CD14-positive monocyte (primary cell): ENCODE results near the gene UNC93A. TPM values are rescaled to one million over a fixed set of nuclear protein-coding genes. Genes with fewer than 3 reads are reported as not detected.
"Not testable (repeated sequence)": the region's sequence is repeated elsewhere in the genome, so short reads cannot be mapped to it uniquely, and the experiment has no call there.

Experiments
- DNase-seq, 3 donors: peaks; one replicate each; pipeline ENCODE4 v3.0.0-alpha.2; 2011 to 2022
- H2AFZ ChIP-seq: 2 replicates; pipeline ENCODE4 v1.6.0; 2012; ENCODE audit warnings: mild to moderate bottlenecking, low read depth, low read length, inconsistent platforms; ENCODE audit not compliant: insufficient read depth, poor library complexity, severe bottlenecking
- H3K27ac ChIP-seq, 2 donors: 1 replicate in 1 of 2; 2 replicates in 1 of 2; pipeline ENCODE4 v1.5.1; 2012 to 2013; ENCODE audit warnings: low read length in 2 of 2, control low read depth in 1 of 2, inconsistent platforms in 1 of 2, low read depth in 1 of 2, mild to moderate bottlenecking in 1 of 2
- H3K27me3 ChIP-seq, 2 donors: one replicate each; pipeline versions ENCODE4 v1.6.0 to v1.6.1; 2011 to 2013; ENCODE audit warnings: low read length in 2 of 2; ENCODE audit not compliant: control insufficient read depth in 2 of 2, insufficient read depth in 2 of 2
- H3K36me3 ChIP-seq, 2 donors: replicated peaks in 1 of 2; 1 replicate in 1 of 2; 2 replicates in 1 of 2; pipeline versions ENCODE4 v1.5.1 to v1.6.1; 2012 to 2013; ENCODE audit warnings: low read length in 2 of 2, control low read depth in 1 of 2, inconsistent platforms in 1 of 2, mild to moderate bottlenecking in 1 of 2; ENCODE audit not compliant: insufficient read depth in 2 of 2, control insufficient read depth in 1 of 2
- H3K4me1 ChIP-seq, 2 donors: 1 replicate in 1 of 2; 2 replicates in 1 of 2; pipeline versions ENCODE4 v1.5.1 to v1.6.1; 2012 to 2013; ENCODE audit warnings: low read length in 2 of 2, control low read depth in 1 of 2, inconsistent platforms in 1 of 2, mild to moderate bottlenecking in 1 of 2, moderate library complexity in 1 of 2; ENCODE audit not compliant: insufficient read depth in 2 of 2, control insufficient read depth in 1 of 2
- H3K4me2 ChIP-seq: replicated peaks from 2 replicates; pipeline ENCODE3; 2012; ENCODE audit warnings: low read length, moderate library complexity, mild to moderate bottlenecking; ENCODE audit not compliant: poor library complexity, severe bottlenecking; ENCODE audit errors: extremely low read depth
- H3K4me3 ChIP-seq, 3 experiments: fragments of 200-600 bp in 1 of 3; sonication (generic) in 1 of 3; replicated peaks in 1 of 3; 1 replicate in 2 of 3; 2 replicates in 1 of 3; pipeline ENCODE4 v1.5.1; 2011 to 2013; ENCODE audit warnings: low read length in 3 of 3, mild to moderate bottlenecking in 3 of 3, control low read depth in 2 of 3, low read depth in 2 of 3, inconsistent platforms in 1 of 3, moderate library complexity in 1 of 3
- H3K79me2 ChIP-seq: 2 replicates; pipeline ENCODE4 v1.6.0; 2012; ENCODE audit warnings: mild to moderate bottlenecking, control low read depth, inconsistent platforms, low read length, moderate library complexity; ENCODE audit not compliant: insufficient read depth
- H3K9ac ChIP-seq: 2 replicates; pipeline ENCODE4 v1.6.0; 2017; ENCODE audit warnings: low read length, mild to moderate bottlenecking; ENCODE audit not compliant: insufficient read depth, poor library complexity, severe bottlenecking
- H3K9me3 ChIP-seq, 2 donors: replicated peaks in 1 of 2; 1 replicate in 1 of 2; 2 replicates in 1 of 2; pipeline versions ENCODE4 v1.5.1 to v1.6.1; 2012 to 2013; ENCODE audit warnings: low read length in 2 of 2, control low read depth in 1 of 2; ENCODE audit not compliant: control insufficient read depth in 1 of 2, insufficient read depth in 1 of 2
- H4K20me1 ChIP-seq: 2 replicates; pipeline ENCODE4 v1.6.0; 2012; ENCODE audit warnings: mild to moderate bottlenecking, low read length, control low read depth, moderate library complexity; ENCODE audit not compliant: insufficient read depth
- H3K27ac Mint-ChIP-seq, 7 donors: one replicate each; pipeline ENCODE4 v1.8.0; 2020; ENCODE audit warnings: mild to moderate bottlenecking in 7 of 7, mixed read lengths in 7 of 7, moderate library complexity in 6 of 7, inconsistent platforms in 2 of 7
- H3K27me3 Mint-ChIP-seq, 3 donors: one replicate each; pipeline ENCODE4 v1.8.0; 2021 to 2022; ENCODE audit warnings: low read depth in 3 of 3, mild to moderate bottlenecking in 3 of 3, mixed read lengths in 3 of 3, moderate library complexity in 3 of 3, inconsistent platforms in 1 of 3
- H3K36me3 Mint-ChIP-seq, 2 donors: one replicate each; pipeline ENCODE4 v1.8.0; 2020; ENCODE audit warnings: mixed read lengths in 2 of 2, inconsistent platforms in 1 of 2, mild to moderate bottlenecking in 1 of 2
- H3K4me1 Mint-ChIP-seq: one replicate; pipeline ENCODE4 v1.8.0; 2020; ENCODE audit warnings: mild to moderate bottlenecking, mixed read lengths
- H3K4me3 Mint-ChIP-seq, 2 donors: one replicate each; pipeline ENCODE4 v1.8.0; 2020; ENCODE audit warnings: mild to moderate bottlenecking in 2 of 2, mixed read lengths in 2 of 2, moderate library complexity in 1 of 2
- H3K9me3 Mint-ChIP-seq, 7 donors: one replicate each; pipeline ENCODE4 v1.8.0; 2020 to 2022; ENCODE audit warnings: mixed read lengths in 7 of 7, mild to moderate bottlenecking in 6 of 7, moderate library complexity in 6 of 7, inconsistent platforms in 2 of 7
- WGBS: methylation state at CpG from one replicate; pipeline ENCODE4 v1.1.5; 2013; ENCODE audit warnings: missing lambda C conversion rate; ENCODE audit not compliant: insufficient coverage; 5-methylcytosine and 5-hydroxymethylcytosine counted together
- intact Hi-C, 2 donors: fragments of 100-400 bp; cut with micrococcal nuclease; formaldehyde crosslinking; loops; one replicate each; pipeline versions ENCODE4 v1.15.0 to v1.15.1; 2023
- polyA plus RNA-seq, 3 donors: library from polyadenylated mRNA; depleted of rRNA in 1 of 3; unstranded in 2 of 3; stranded (reverse) in 1 of 3; fragments of 300-500 nt in 2 of 3; fragments of >200 nt in 1 of 3; fragmentation: Illumina TruSeq in 2 of 3; gene quantifications; 1 replicate in 2 of 3; 2 replicates in 1 of 3; pipeline ENCODE4 v1.2.3, GENCODE V29; 2012 to 2021
- TF ChIP-seq, protein P1 (sequence below): fragments of 200-600 bp; IDR thresholded peaks from one replicate; pipeline ENCODE4 v1.8.0; 2022; ENCODE audit warnings: antibody characterized with exemption, mild to moderate bottlenecking

UNC93A gene
- polyA plus RNA-seq, 3 donors: not detected

DNA sequence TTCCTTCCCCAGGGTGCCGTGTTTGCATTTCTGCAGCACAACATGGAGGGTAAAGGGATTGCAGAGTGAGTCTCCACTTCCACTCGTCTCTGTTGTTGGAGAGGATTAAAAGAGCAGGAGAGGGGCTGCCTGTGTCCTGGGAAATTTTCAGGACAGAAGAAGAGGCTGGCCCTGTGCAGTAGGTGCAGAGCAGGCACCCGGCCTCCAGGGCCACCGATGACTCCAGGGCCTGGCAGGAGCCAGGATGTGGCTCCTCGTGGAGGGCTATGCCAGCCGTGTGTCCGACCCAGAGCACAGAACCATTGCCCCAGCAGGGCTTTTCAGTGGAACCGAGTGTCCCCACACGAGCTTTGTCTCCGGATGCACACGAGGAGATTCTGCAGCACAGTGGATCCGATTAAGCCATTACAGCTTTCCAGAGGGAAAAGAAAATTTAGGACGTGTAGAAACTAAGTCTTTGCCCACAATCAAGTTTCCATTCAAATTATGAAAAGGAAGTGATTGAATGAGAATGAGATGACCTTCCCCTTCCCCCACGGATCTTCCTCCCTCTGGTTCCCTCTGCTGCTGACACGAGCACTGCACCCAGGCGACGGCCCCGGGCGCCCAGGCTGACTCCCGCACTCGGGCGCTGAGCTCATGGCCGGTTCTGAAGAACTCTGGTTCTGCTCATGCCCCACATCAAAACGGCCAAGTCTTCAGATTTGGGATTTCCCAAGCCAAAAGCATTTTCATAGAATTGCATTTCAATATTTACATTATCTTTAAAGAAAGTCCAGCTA, 43.1 kb upstream of the UNC93A start:
- intact Hi-C loops: no loop called here
- TF ChIP-seq, protein P1, sequence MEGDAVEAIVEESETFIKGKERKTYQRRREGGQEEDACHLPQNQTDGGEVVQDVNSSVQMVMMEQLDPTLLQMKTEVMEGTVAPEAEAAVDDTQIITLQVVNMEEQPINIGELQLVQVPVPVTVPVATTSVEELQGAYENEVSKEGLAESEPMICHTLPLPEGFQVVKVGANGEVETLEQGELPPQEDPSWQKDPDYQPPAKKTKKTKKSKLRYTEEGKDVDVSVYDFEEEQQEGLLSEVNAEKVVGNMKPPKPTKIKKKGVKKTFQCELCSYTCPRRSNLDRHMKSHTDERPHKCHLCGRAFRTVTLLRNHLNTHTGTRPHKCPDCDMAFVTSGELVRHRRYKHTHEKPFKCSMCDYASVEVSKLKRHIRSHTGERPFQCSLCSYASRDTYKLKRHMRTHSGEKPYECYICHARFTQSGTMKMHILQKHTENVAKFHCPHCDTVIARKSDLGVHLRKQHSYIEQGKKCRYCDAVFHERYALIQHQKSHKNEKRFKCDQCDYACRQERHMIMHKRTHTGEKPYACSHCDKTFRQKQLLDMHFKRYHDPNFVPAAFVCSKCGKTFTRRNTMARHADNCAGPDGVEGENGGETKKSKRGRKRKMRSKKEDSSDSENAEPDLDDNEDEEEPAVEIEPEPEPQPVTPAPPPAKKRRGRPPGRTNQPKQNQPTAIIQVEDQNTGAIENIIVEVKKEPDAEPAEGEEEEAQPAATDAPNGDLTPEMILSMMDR: no peak
- H3K36me3 Mint-ChIP-seq: no peaks in the 10 kb centered on the region
- H3K4me1 Mint-ChIP-seq: no peaks in the 10 kb centered on the region
- Histone ChIP-seq H3K9me3 (no peaks in the 10 kb centered on the region), H3K4me3 (no peak overlapping the region), H3K4me2 (no peak overlapping the region), H2AFZ (no peak overlapping the region), H3K79me2 (no peaks in the 10 kb centered on the region), H3K9ac (no peak overlapping the region), H3K27me3 (no peaks in the 10 kb centered on the region), H3K36me3 (no peaks in the 10 kb centered on the region), H3K27ac (no peak overlapping the region), H3K4me1 (no peaks in the 10 kb centered on the region), H4K20me1 (no peaks in the 10 kb centered on the region)
- no peak for DNase-seq
- 83% methylated on average over 7 of the region's 24 CpGs for WGBS
- no peak overlapping the region for H3K27ac Mint-ChIP-seq
- H3K27me3 Mint-ChIP-seq: peaks cover 2 to 5% (median 3%) of the 10 kb centered on the region in 3 donors
- H3K9me3 Mint-ChIP-seq: no peaks in the 10 kb centered on the region
- no peak overlapping the region for H3K4me3 Mint-ChIP-seq

DNA sequence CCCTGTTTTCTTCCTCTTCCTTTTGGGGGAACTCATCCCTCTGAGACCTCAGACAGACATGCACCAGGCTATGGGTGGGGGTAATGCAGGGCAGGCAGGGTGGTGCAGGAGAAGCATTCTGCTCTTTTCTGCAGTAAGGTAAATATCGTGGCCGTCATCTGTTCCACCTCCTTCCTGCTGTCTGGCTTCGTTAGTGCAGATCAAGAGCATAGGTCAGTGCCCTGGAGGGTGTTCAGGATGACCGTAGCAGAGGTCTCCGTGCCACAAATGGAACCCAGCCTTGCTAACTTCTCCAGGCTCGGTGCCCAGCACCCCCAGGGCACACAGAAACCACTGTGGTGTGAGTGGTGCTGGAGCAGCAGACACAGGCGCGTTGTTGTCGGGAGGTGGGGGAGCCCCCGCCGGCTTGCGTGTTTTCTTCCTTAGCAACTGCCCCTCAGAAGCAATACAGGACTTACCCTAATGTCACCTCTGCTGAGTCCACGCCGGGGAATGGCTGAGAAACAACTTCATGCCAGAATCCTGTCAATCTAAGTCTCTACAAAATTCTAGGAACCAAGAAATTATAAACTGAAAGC, 42.1 kb upstream of the UNC93A start:
- H3K36me3 ChIP-seq, H3K27ac ChIP-seq, H3K4me1 ChIP-seq, H4K20me1 ChIP-seq, H3K4me2 ChIP-seq, H3K4me3 ChIP-seq, H3K4me3 Mint-ChIP-seq, H3K9me3 Mint-ChIP-seq, H3K27ac Mint-ChIP-seq, H3K79me2 ChIP-seq, H3K9me3 ChIP-seq, H3K27me3 ChIP-seq, H3K36me3 Mint-ChIP-seq, intact Hi-C loops, DNase-seq, H3K27me3 Mint-ChIP-seq, H3K4me1 Mint-ChIP-seq, H3K9ac ChIP-seq, H2AFZ ChIP-seq: not testable (repeated sequence)
- 90% methylated on average over 12 of the region's 14 CpGs for WGBS
